ENCODE results near the gene TIMM21.

GRCh38 chr18:74153793-74154192 is 5.5 kb downstream of the TIMM21 start:
- TF ChIP-seq, protein P1, sequence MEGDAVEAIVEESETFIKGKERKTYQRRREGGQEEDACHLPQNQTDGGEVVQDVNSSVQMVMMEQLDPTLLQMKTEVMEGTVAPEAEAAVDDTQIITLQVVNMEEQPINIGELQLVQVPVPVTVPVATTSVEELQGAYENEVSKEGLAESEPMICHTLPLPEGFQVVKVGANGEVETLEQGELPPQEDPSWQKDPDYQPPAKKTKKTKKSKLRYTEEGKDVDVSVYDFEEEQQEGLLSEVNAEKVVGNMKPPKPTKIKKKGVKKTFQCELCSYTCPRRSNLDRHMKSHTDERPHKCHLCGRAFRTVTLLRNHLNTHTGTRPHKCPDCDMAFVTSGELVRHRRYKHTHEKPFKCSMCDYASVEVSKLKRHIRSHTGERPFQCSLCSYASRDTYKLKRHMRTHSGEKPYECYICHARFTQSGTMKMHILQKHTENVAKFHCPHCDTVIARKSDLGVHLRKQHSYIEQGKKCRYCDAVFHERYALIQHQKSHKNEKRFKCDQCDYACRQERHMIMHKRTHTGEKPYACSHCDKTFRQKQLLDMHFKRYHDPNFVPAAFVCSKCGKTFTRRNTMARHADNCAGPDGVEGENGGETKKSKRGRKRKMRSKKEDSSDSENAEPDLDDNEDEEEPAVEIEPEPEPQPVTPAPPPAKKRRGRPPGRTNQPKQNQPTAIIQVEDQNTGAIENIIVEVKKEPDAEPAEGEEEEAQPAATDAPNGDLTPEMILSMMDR (IDR thresholded peaks at IDR 0.05; ENCODE audit: insufficient read depth, low read length): no peak
- TF ChIP-seq POLR2AphosphoS5 (IDR thresholded peaks at IDR 0.05; ENCODE audit: low read depth): no peak
- TF ChIP-seq, protein P2, sequence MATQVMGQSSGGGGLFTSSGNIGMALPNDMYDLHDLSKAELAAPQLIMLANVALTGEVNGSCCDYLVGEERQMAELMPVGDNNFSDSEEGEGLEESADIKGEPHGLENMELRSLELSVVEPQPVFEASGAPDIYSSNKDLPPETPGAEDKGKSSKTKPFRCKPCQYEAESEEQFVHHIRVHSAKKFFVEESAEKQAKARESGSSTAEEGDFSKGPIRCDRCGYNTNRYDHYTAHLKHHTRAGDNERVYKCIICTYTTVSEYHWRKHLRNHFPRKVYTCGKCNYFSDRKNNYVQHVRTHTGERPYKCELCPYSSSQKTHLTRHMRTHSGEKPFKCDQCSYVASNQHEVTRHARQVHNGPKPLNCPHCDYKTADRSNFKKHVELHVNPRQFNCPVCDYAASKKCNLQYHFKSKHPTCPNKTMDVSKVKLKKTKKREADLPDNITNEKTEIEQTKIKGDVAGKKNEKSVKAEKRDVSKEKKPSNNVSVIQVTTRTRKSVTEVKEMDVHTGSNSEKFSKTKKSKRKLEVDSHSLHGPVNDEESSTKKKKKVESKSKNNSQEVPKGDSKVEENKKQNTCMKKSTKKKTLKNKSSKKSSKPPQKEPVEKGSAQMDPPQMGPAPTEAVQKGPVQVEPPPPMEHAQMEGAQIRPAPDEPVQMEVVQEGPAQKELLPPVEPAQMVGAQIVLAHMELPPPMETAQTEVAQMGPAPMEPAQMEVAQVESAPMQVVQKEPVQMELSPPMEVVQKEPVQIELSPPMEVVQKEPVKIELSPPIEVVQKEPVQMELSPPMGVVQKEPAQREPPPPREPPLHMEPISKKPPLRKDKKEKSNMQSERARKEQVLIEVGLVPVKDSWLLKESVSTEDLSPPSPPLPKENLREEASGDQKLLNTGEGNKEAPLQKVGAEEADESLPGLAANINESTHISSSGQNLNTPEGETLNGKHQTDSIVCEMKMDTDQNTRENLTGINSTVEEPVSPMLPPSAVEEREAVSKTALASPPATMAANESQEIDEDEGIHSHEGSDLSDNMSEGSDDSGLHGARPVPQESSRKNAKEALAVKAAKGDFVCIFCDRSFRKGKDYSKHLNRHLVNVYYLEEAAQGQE (IDR thresholded peaks at IDR 0.05; ENCODE audit: insufficient replicate concordance, low read depth): no peak

Measured in HL-60 (cell line).